ENCODE results near the gene ASB9. TPM values are rescaled to one million over a fixed set of nuclear protein-coding genes. Genes with fewer than 3 reads are reported as not detected.

The ASB9 gene
- total RNA-seq, 2 donors from 2014 or later, result 1.6 to 4.9 TPM

DNA sequence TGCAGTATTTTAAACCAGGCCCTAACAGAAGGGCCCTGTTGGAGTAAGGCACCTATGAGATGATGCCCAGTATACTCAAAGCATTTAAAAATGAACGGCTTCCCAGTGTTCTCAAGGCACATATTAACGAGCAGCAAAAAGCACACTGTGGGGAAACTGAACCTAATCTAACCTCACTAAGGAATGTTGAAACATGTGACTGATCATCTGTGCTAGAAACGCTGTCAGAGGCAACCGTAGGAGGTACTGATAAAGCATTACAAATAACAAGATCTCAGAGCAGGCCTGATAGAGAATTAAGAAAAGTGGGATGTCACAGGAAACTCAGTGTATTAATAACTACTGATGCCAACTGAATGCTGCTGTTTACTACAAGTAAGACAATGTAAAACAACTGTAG is 24.0 kb downstream of the ASB9 start:
- DNase-seq (no peak), ATAC-seq (no peak)
- no peak overlapping the region for H3K4me3 ChIP-seq
- no peaks in the 10 kb centered on the region for H3K36me3 ChIP-seq (replicated peaks in 1 of 2; ENCODE audit: insufficient read depth in 1 of 2, low read depth in 2 of 2)
- H3K4me1 ChIP-seq, result no peaks in the 10 kb centered on the region
- H3K27me3 ChIP-seq, result no peaks in the 10 kb centered on the region
- intact Hi-C loops (cut with DNase I), result no loop called here
- 40 to 43% methylated on average over 4 of the region's 4 CpGs for WGBS, 2 donors
- no peak overlapping the region for H3K27ac ChIP-seq
- H3K9me3 ChIP-seq, result no peaks in the 10 kb centered on the region
- TF ChIP-seq, protein P1, sequence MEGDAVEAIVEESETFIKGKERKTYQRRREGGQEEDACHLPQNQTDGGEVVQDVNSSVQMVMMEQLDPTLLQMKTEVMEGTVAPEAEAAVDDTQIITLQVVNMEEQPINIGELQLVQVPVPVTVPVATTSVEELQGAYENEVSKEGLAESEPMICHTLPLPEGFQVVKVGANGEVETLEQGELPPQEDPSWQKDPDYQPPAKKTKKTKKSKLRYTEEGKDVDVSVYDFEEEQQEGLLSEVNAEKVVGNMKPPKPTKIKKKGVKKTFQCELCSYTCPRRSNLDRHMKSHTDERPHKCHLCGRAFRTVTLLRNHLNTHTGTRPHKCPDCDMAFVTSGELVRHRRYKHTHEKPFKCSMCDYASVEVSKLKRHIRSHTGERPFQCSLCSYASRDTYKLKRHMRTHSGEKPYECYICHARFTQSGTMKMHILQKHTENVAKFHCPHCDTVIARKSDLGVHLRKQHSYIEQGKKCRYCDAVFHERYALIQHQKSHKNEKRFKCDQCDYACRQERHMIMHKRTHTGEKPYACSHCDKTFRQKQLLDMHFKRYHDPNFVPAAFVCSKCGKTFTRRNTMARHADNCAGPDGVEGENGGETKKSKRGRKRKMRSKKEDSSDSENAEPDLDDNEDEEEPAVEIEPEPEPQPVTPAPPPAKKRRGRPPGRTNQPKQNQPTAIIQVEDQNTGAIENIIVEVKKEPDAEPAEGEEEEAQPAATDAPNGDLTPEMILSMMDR (IDR thresholded peaks at IDR 0.05), result no peak
- no peak for TF ChIP-seq POLR2A (IDR thresholded peaks at IDR 0.05)

GRCh38 chrX:15244421-15244820 is 25.5 kb downstream of the ASB9 start:
- no peaks in the 10 kb centered on the region for H3K36me3 ChIP-seq (replicated peaks in 1 of 2; ENCODE audit: insufficient read depth in 1 of 2, low read depth in 2 of 2)
- WGBS, 2 donors, result 80 to 81% methylated on average over 5 of the region's 5 CpGs
- H3K4me1 ChIP-seq, result no peaks in the 10 kb centered on the region
- H3K27me3 ChIP-seq, result no peaks in the 10 kb centered on the region
- no peaks in the 10 kb centered on the region for H3K9me3 ChIP-seq
- H3K27ac ChIP-seq, result no peak overlapping the region
- ATAC-seq (no peak), DNase-seq (no peak)
- intact Hi-C loops (cut with DNase I), result no loop called here
- TF ChIP-seq, protein P1 (IDR thresholded peaks at IDR 0.05), result no peak
- TF ChIP-seq POLR2A (IDR thresholded peaks at IDR 0.05), result no peak
- H3K4me3 ChIP-seq, result no peak overlapping the region

GRCh38 chrX:15242899-15243555 is 26.9 kb downstream of the ASB9 start:
- DNase-seq, result peak; percentile 21 to 47 (median 24)
- intact Hi-C loops (cut with DNase I), result no loop called here

GRCh38 chrX:15241301-15241700 is 28.6 kb downstream of the ASB9 start:
- intact Hi-C loops (cut with DNase I), result no loop called here
- Histone ChIP-seq H3K9me3 (no peaks in the 10 kb centered on the region), H3K4me1 (no peaks in the 10 kb centered on the region), H3K4me3 (no peak overlapping the region), H3K27me3 (no peaks in the 10 kb centered on the region), H3K27ac (no peak overlapping the region), H3K36me3 (replicated peaks in 1 of 2; ENCODE audit: insufficient read depth in 1 of 2, low read depth in 2 of 2) (no peaks in the 10 kb centered on the region)
- 14 to 16% methylated on average over 2 to 3 of the region's 3 CpGs for WGBS, 2 donors
- no peak for ATAC-seq
- TF ChIP-seq, protein P1 (IDR thresholded peaks at IDR 0.05), result no peak
- TF ChIP-seq POLR2A (IDR thresholded peaks at IDR 0.05), result no peak
- no peak for DNase-seq

More at GRCh38 chrX:15242899-15243555, 26.9 kb downstream of the ASB9 start:
- no peaks in the 10 kb centered on the region for H3K9me3 ChIP-seq
- no peak overlapping the region for H3K4me3 ChIP-seq
- H3K27ac ChIP-seq, result no peak overlapping the region
- H3K36me3 ChIP-seq (replicated peaks in 1 of 2; ENCODE audit: insufficient read depth in 1 of 2, low read depth in 2 of 2), result no peaks in the 10 kb centered on the region
- no peaks in the 10 kb centered on the region for H3K4me1 ChIP-seq
- no peak for TF ChIP-seq POLR2A (IDR thresholded peaks at IDR 0.05)
- TF ChIP-seq, protein P1 (IDR thresholded peaks at IDR 0.05), result peak; percentile 29 to 56 (median 36)
- WGBS, 2 donors, result 22 to 34% methylated on average over 5 of the region's 5 CpGs
- no peaks in the 10 kb centered on the region for H3K27me3 ChIP-seq
- ATAC-seq, result no peak

GRCh38 chrX:15240414-15240813 is 29.5 kb downstream of the ASB9 start:
- intact Hi-C loops (cut with DNase I), result no loop called here
- WGBS, 2 donors, result 94% methylated on average over 5 of the region's 5 CpGs; no CpG with 5 or more reads in 1 of the 2 donors
- no peak for ATAC-seq

More at GRCh38 chrX:15240414-15240813, 29.5 kb downstream of the ASB9 start:
- H3K36me3 ChIP-seq (replicated peaks in 1 of 2; ENCODE audit: insufficient read depth in 1 of 2, low read depth in 2 of 2), result no peaks in the 10 kb centered on the region
- H3K27me3 ChIP-seq, result no peaks in the 10 kb centered on the region
- TF ChIP-seq POLR2A (IDR thresholded peaks at IDR 0.05), result no peak
- TF ChIP-seq, protein P1 (IDR thresholded peaks at IDR 0.05), result no peak
- no peaks in the 10 kb centered on the region for H3K4me1 ChIP-seq
- no peak for DNase-seq
- no peaks in the 10 kb centered on the region for H3K9me3 ChIP-seq
- H3K4me3 ChIP-seq, result no peak overlapping the region
- no peak overlapping the region for H3K27ac ChIP-seq
